Measurements from ENCODE around the gene DOC2B. TPM values are rescaled to one million over a fixed set of nuclear protein-coding genes. Genes with fewer than 3 reads are reported as not detected.

DOC2B gene
- total RNA-seq, 1 donor from 2014 or later: 0.11 TPM

GRCh38 chr17:145671-146541 is 35.5 kb downstream of the DOC2B start:
- Histone ChIP-seq H3K9ac (ENCODE audit: low read length) (no peak overlapping the region), H3K4me3 (ENCODE audit: insufficient read depth, low read depth, low read length) (no peak overlapping the region), H2AFZ (ENCODE audit: low read depth, low read length) (no peak overlapping the region), H3K36me3 (ENCODE audit: insufficient read depth, low read length) (no peaks in the 10 kb centered on the region), H4K20me1 (ENCODE audit: insufficient read depth, low read length) (no peaks in the 10 kb centered on the region), H3K27me3 (ENCODE audit: insufficient read depth, low read length) (no peaks in the 10 kb centered on the region), H3K79me2 (ENCODE audit: insufficient read depth, low read length) (no peaks in the 10 kb centered on the region), H3K4me1 (ENCODE audit: insufficient read depth, low read length) (no peaks in the 10 kb centered on the region), H3K27ac (ENCODE audit: low read depth, low read length) (no peak overlapping the region), H3K9me3 (ENCODE audit: insufficient read depth, low read depth, low read length) (no peaks in the 10 kb centered on the region), H3K4me2 (ENCODE audit: low read length) (no peak overlapping the region)
- TF ChIP-seq EZH2 (IDR thresholded peaks at IDR 0.05; ENCODE audit: insufficient read depth, low read length) (no peak), CTCF (IDR thresholded peaks at IDR 0.05; ENCODE audit: insufficient read depth, low read depth, low read length) (no peak)
- H3K9me3 Mint-ChIP-seq (ENCODE audit: unreplicated experiment): peaks cover 2% of the 10 kb centered on the region
- H3K4me3 Mint-ChIP-seq (ENCODE audit: unreplicated experiment): no peak overlapping the region
- FAIRE-seq: no peak
- no peaks in the 10 kb centered on the region for H3K36me3 Mint-ChIP-seq (ENCODE audit: low read depth, unreplicated experiment)
- DNase-seq (ENCODE audit: low read depth): no peak
- peaks cover 25% of the 10 kb centered on the region for H3K27me3 Mint-ChIP-seq (ENCODE audit: low read depth, unreplicated experiment)
- no peaks in the 10 kb centered on the region for H3K4me1 Mint-ChIP-seq (ENCODE audit: low read depth, unreplicated experiment)
- no peak overlapping the region for H3K27ac Mint-ChIP-seq (ENCODE audit: unreplicated experiment)

GRCh38 chr17:144936-145670 is 36.3 kb downstream of the DOC2B start:
- H3K36me3 Mint-ChIP-seq (ENCODE audit: low read depth, unreplicated experiment): no peaks in the 10 kb centered on the region
- no peaks in the 10 kb centered on the region for H3K9me3 ChIP-seq (ENCODE audit: insufficient read depth, low read depth, low read length)
- FAIRE-seq: no peak
- no peaks in the 10 kb centered on the region for H3K27me3 ChIP-seq (ENCODE audit: insufficient read depth, low read length)
- H3K9ac ChIP-seq (ENCODE audit: low read length): no peak overlapping the region
- H4K20me1 ChIP-seq (ENCODE audit: insufficient read depth, low read length): no peaks in the 10 kb centered on the region
- peaks cover 17% of the 10 kb centered on the region for H3K27me3 Mint-ChIP-seq (ENCODE audit: low read depth, unreplicated experiment)
- H3K4me3 Mint-ChIP-seq (ENCODE audit: unreplicated experiment): no peak overlapping the region
- TF ChIP-seq CTCF (IDR thresholded peaks at IDR 0.05; ENCODE audit: insufficient read depth, low read depth, low read length): no peak
- TF ChIP-seq EZH2 (IDR thresholded peaks at IDR 0.05; ENCODE audit: insufficient read depth, low read length): no peak
- H3K4me1 Mint-ChIP-seq (ENCODE audit: low read depth, unreplicated experiment): no peaks in the 10 kb centered on the region
- H3K36me3 ChIP-seq (ENCODE audit: insufficient read depth, low read length): no peaks in the 10 kb centered on the region
- no peak overlapping the region for H3K4me2 ChIP-seq (ENCODE audit: low read length)
- H3K27ac ChIP-seq (ENCODE audit: low read depth, low read length): no peak overlapping the region
- H2AFZ ChIP-seq (ENCODE audit: low read depth, low read length): no peak overlapping the region
- no peaks in the 10 kb centered on the region for H3K4me1 ChIP-seq (ENCODE audit: insufficient read depth, low read length)
- no peak for DNase-seq (ENCODE audit: low read depth)
- H3K4me3 ChIP-seq (ENCODE audit: insufficient read depth, low read depth, low read length): no peak overlapping the region
- H3K79me2 ChIP-seq (ENCODE audit: insufficient read depth, low read length): no peaks in the 10 kb centered on the region
- no peak overlapping the region for H3K27ac Mint-ChIP-seq (ENCODE audit: unreplicated experiment)
- H3K9me3 Mint-ChIP-seq (ENCODE audit: unreplicated experiment): peaks cover 2% of the 10 kb centered on the region

All from astrocyte (in vitro differentiated cells and primary cell).